ENCODE results near the gene ABCF2.

Gene ABCF2

GRCh38 chr7:151225948-151226510, 976 bp downstream of the ABCF2 start:
- DNase-seq (ENCODE audit: low spot score), result no peak

- DNase-seq (ENCODE audit: low spot score), result no peak
Observed at GRCh38 chr7:151223728-151224127, 3.3 kb downstream of the ABCF2 start.

GRCh38 chr7:151218170-151218569, 8.8 kb downstream of the ABCF2 start:
- DNase-seq (ENCODE audit: low spot score), result no peak

GRCh38 chr7:151215396-151215795, 11.6 kb downstream of the ABCF2 start:
- no peak for DNase-seq (ENCODE audit: low spot score)

- DNase-seq (ENCODE audit: low spot score), result no peak
Observed at GRCh38 chr7:151213826-151214225, 13.2 kb downstream of the ABCF2 start.

- DNase-seq (ENCODE audit: low spot score), result no peak
Observed at GRCh38 chr7:151212626-151213025, 14.4 kb downstream of the ABCF2 start.

GRCh38 chr7:151211155-151211772, 15.7 kb downstream of the ABCF2 start:
- no peak for DNase-seq (ENCODE audit: low spot score)

GRCh38 chr7:151210087-151210854, 16.7 kb downstream of the ABCF2 start, which contains the start of gene H2BK1:
Gene H2BK1, minus strand, starts transcription at chr7:151210488. Its CDS starts 170 bp downstream, at chr7:151210318.
- DNase-seq (ENCODE audit: low spot score), result no peak

GRCh38 chr7:151209588-151209987, 17.4 kb downstream of the ABCF2 start:
- DNase-seq (ENCODE audit: low spot score), result no peak

GRCh38 chr7:151208253-151208862, 18.6 kb downstream of the ABCF2 start:
- no peak for DNase-seq (ENCODE audit: low spot score)

- DNase-seq (ENCODE audit: low spot score), result no peak
Observed at GRCh38 chr7:151207804-151208203, 19.2 kb downstream of the ABCF2 start.

- DNase-seq (ENCODE audit: low spot score), result no peak
Observed at GRCh38 chr7:151207315-151207714, 19.7 kb downstream of the ABCF2 start.

- no peak for DNase-seq (ENCODE audit: low spot score)
Observed at GRCh38 chr7:151206914-151207313, 20.1 kb downstream of the ABCF2 start.

- no peak for DNase-seq (ENCODE audit: low spot score)
Observed at GRCh38 chr7:151205730-151206129, 21.3 kb downstream of the ABCF2 start.

GRCh38 chr7:151204383-151205032, 22.5 kb downstream of the ABCF2 start:
- no peak for DNase-seq (ENCODE audit: low spot score)

- DNase-seq (ENCODE audit: low spot score), result no peak
Observed at GRCh38 chr7:151202836-151203235, 24.2 kb downstream of the ABCF2 start.

- no peak for DNase-seq (ENCODE audit: low spot score)
Observed at GRCh38 chr7:151201751-151202150, 25.3 kb downstream of the ABCF2 start.

GRCh38 chr7:151201344-151201743, 25.7 kb downstream of the ABCF2 start:
- DNase-seq (ENCODE audit: low spot score), result no peak

- DNase-seq (ENCODE audit: low spot score), result no peak
Observed at GRCh38 chr7:151198945-151199848, 27.8 kb downstream of the ABCF2 start.

- DNase-seq (ENCODE audit: low spot score), result no peak
Observed at GRCh38 chr7:151197932-151198331, 29.1 kb downstream of the ABCF2 start.

All from hepatic stellate cell (primary cell).